Hematopoietic multipotent progenitor cell treated with erythropoietin and hydrocortisone succinate and interleukin-3 and kit ligand, for 17 days (in vitro differentiated cells): ENCODE data around the gene FHIT.

ENCODE experiments used
- DNase-seq: peaks from one replicate; pipeline ENCODE4 v3.0.0-alpha.2; 2015; ENCODE audit warnings: low spot score

FHIT gene

GRCh38 chr3:60622349-60622748 is 628.9 kb downstream of the FHIT start:
- DNase-seq: no peak

GRCh38 chr3:60617188-60617587 is 634.1 kb downstream of the FHIT start:
- DNase-seq: no peak

GRCh38 chr3:60613769-60614303 is 637.4 kb downstream of the FHIT start:
- DNase-seq: no peak

GRCh38 chr3:60610441-60611112 is 640.7 kb downstream of the FHIT start:
- no peak for DNase-seq

- DNase-seq: no peak
These were observed 641.8 kb downstream of the FHIT start for GRCh38 chr3:60609446-60609845.

GRCh38 chr3:60603860-60604259 is 647.4 kb downstream of the FHIT start:
- DNase-seq: no peak

- no peak for DNase-seq
These were observed 650.4 kb downstream of the FHIT start for GRCh38 chr3:60600848-60601247.

- DNase-seq: no peak
These were observed 651.7 kb downstream of the FHIT start for GRCh38 chr3:60599586-60599985.

- DNase-seq: no peak
These were observed 652.6 kb downstream of the FHIT start for GRCh38 chr3:60598671-60599070.

GRCh38 chr3:60594025-60594424 is 657.2 kb downstream of the FHIT start:
- no peak for DNase-seq

- no peak for DNase-seq
These were observed 660.0 kb downstream of the FHIT start for GRCh38 chr3:60591267-60591666.

- DNase-seq: no peak
These were observed 662.4 kb downstream of the FHIT start for GRCh38 chr3:60588806-60589205.

GRCh38 chr3:60585918-60586317 is 665.3 kb downstream of the FHIT start:
- no peak for DNase-seq

- DNase-seq: no peak
These were observed 667.0 kb downstream of the FHIT start for GRCh38 chr3:60584250-60584649.

GRCh38 chr3:60582288-60582687 is 669.0 kb downstream of the FHIT start:
- DNase-seq: no peak

GRCh38 chr3:60580809-60581208 is 670.4 kb downstream of the FHIT start:
- DNase-seq: no peak

GRCh38 chr3:60579734-60580133 is 671.5 kb downstream of the FHIT start:
- no peak for DNase-seq

GRCh38 chr3:60578936-60579335 is 672.3 kb downstream of the FHIT start:
- no peak for DNase-seq

GRCh38 chr3:60577601-60578000 is 673.7 kb downstream of the FHIT start:
- DNase-seq: no peak

- DNase-seq: no peak
These were observed 675.5 kb downstream of the FHIT start for GRCh38 chr3:60575718-60576272.

GRCh38 chr3:60574046-60574769 is 677.0 kb downstream of the FHIT start:
- DNase-seq: no peak

GRCh38 chr3:60573494-60573893 is 677.8 kb downstream of the FHIT start:
- no peak for DNase-seq

- no peak for DNase-seq
These were observed 679.7 kb downstream of the FHIT start for GRCh38 chr3:60571511-60571910.
